Keratinocyte (primary cell): Measurements from ENCODE around the gene ZPR1. TPM values are rescaled to one million over a fixed set of nuclear protein-coding genes. Genes with fewer than 3 reads are reported as not detected.

Experiments used
- DNase-seq: peaks from one replicate; pipeline ENCODE4 v3.0.0-alpha.2; 2011; ENCODE audit warnings: low read depth, missing footprints, low spot score
- FAIRE-seq: peaks from 2 replicates; lab custom pipeline; 2011; peaks lifted over from hg19 to GRCh38; lab: Jason Lieb, UNC
- H2AFZ ChIP-seq: 2 replicates; pipeline ENCODE4 v1.6.0; 2012; ENCODE audit warnings: low read length, control low read depth, inconsistent platforms; ENCODE audit not compliant: control insufficient read depth
- H3K27ac ChIP-seq: 2 replicates; pipeline ENCODE4 v1.5.1; 2011; ENCODE audit warnings: low read length; ENCODE audit not compliant: control insufficient read depth, insufficient read depth
- H3K27me3 ChIP-seq: 3 replicates; pipeline ENCODE4 v1.6.0; 2011; ENCODE audit warnings: low read length; ENCODE audit not compliant: control insufficient read depth, insufficient read depth; ENCODE audit errors: extremely low read depth
- H3K36me3 ChIP-seq, 2 experiments: 2 replicates in 1 of 2; 3 replicates in 1 of 2; pipeline ENCODE4 v1.5.1; 2011; ENCODE audit warnings: low read length in 2 of 2, mild to moderate bottlenecking in 1 of 2; ENCODE audit not compliant: control insufficient read depth in 2 of 2, insufficient read depth in 2 of 2; ENCODE audit errors: extremely low read depth in 1 of 2
- H3K4me1 ChIP-seq: 3 replicates; pipeline ENCODE4 v1.5.1; 2011; ENCODE audit warnings: low read length; ENCODE audit not compliant: control insufficient read depth, insufficient read depth; ENCODE audit errors: extremely low read depth
- H3K4me2 ChIP-seq: 3 replicates; pipeline ENCODE4 v1.6.0; 2011; ENCODE audit warnings: low read depth, low read length; ENCODE audit not compliant: control insufficient read depth, insufficient read depth; ENCODE audit errors: extremely low read depth
- H3K4me3 ChIP-seq, 3 experiments: fragments of 200-600 bp in 1 of 3; sonication (generic) in 1 of 3; 2 replicates in 2 of 3; 3 replicates in 1 of 3; pipeline ENCODE4 v1.5.1; 2011 to 2016; ENCODE audit warnings: low read length in 3 of 3, mild to moderate bottlenecking in 3 of 3, control low read depth in 2 of 3, inconsistent platforms in 1 of 3, low read depth in 1 of 3, mixed read lengths in 1 of 3, mixed run types in 1 of 3, moderate library complexity in 1 of 3; ENCODE audit not compliant: control insufficient read depth in 2 of 3, insufficient read depth in 2 of 3; ENCODE audit errors: extremely low read depth in 1 of 3
- H3K79me2 ChIP-seq: 2 replicates; pipeline ENCODE4 v1.6.0; 2012; ENCODE audit warnings: low read length; ENCODE audit not compliant: control insufficient read depth, insufficient read depth
- H3K9ac ChIP-seq: 3 replicates; pipeline ENCODE4 v1.6.0; 2011; ENCODE audit warnings: low read length; ENCODE audit not compliant: control insufficient read depth, insufficient read depth; ENCODE audit errors: extremely low read depth
- H3K9me1 ChIP-seq: 3 replicates; pipeline ENCODE4 v1.6.0; 2011; ENCODE audit warnings: low read length; ENCODE audit not compliant: control insufficient read depth, insufficient read depth; ENCODE audit errors: extremely low read depth
- H3K9me3 ChIP-seq: 2 replicates; pipeline ENCODE4 v1.5.1; 2012; ENCODE audit warnings: low read depth, low read length; ENCODE audit not compliant: control insufficient read depth
- H4K20me1 ChIP-seq: 3 replicates; pipeline ENCODE4 v1.6.0; 2011; ENCODE audit warnings: low read length; ENCODE audit not compliant: control insufficient read depth, insufficient read depth; ENCODE audit errors: extremely low read depth
- EZH2 ChIP-seq: IDR thresholded peaks from one replicate; pipeline ENCODE4 v1.6.1; 2012; ENCODE audit warnings: inconsistent platforms, mild to moderate bottlenecking, low read length, moderate library complexity
- dilution Hi-C: fragments of 300-500 bp; cut with MboI; formaldehyde crosslinking; loops from one replicate; pipeline ENCODE4 v1.7.0; 2020; ENCODE audit warnings: low sequenced_read_pairs; ENCODE audit not compliant: extremely low pct_ligation_motif_present
- polyA plus RNA-seq, 5 experiments: library from polyadenylated mRNA; depleted of rRNA in 3 of 5; stranded (reverse) in 3 of 5; stranded (forward) in 1 of 5; unstranded in 1 of 5; fragments of >200 nt; gene quantifications; 1 replicate in 1 of 5; 2 replicates in 3 of 5; 3 replicates in 1 of 5; pipeline versions ENCODE4 v1.2.1 to v1.2.3, GENCODE V29; 2011 to 2012; ENCODE audit warnings: missing spikeins in 2 of 5, low read depth in 1 of 5, low replicate concordance in 1 of 5
- TF ChIP-seq, protein P1 (sequence below), 3 experiments: IDR thresholded peaks in 1 of 3; conservative IDR thresholded peaks in 1 of 3; optimal IDR thresholded peaks in 1 of 3; 2 replicates in 2 of 3; 3 replicates in 1 of 3; pipeline versions ENCODE3 to v1.5.1; 2011; ENCODE audit warnings: low read length in 3 of 3, mild to moderate bottlenecking in 3 of 3, moderate library complexity in 2 of 3, control low read depth in 1 of 3, inconsistent platforms in 1 of 3; ENCODE audit not compliant: insufficient read depth in 2 of 3; ENCODE audit errors: extremely low read depth in 1 of 3

ZPR1 gene
- polyA plus RNA-seq, 1 donor (not counting 4 experiments of a cell fraction or from before 2014, with no cell fraction given): 71.1 TPM

GRCh38 chr11:116812109-116812508 lies 24.3 kb upstream of the ZPR1 start:
- H3K36me3 ChIP-seq: no peaks in the 10 kb centered on the region
- H3K79me2 ChIP-seq: no peaks in the 10 kb centered on the region
- dilution Hi-C loops: no loop called here
- H3K4me2 ChIP-seq: no peak overlapping the region
- H3K9me3 ChIP-seq: no peaks in the 10 kb centered on the region
- FAIRE-seq (no peak), DNase-seq (no peak)
- no peak overlapping the region for H3K9ac ChIP-seq
- H4K20me1 ChIP-seq: no peaks in the 10 kb centered on the region
- TF ChIP-seq, protein P1, sequence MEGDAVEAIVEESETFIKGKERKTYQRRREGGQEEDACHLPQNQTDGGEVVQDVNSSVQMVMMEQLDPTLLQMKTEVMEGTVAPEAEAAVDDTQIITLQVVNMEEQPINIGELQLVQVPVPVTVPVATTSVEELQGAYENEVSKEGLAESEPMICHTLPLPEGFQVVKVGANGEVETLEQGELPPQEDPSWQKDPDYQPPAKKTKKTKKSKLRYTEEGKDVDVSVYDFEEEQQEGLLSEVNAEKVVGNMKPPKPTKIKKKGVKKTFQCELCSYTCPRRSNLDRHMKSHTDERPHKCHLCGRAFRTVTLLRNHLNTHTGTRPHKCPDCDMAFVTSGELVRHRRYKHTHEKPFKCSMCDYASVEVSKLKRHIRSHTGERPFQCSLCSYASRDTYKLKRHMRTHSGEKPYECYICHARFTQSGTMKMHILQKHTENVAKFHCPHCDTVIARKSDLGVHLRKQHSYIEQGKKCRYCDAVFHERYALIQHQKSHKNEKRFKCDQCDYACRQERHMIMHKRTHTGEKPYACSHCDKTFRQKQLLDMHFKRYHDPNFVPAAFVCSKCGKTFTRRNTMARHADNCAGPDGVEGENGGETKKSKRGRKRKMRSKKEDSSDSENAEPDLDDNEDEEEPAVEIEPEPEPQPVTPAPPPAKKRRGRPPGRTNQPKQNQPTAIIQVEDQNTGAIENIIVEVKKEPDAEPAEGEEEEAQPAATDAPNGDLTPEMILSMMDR (optimal IDR thresholded peaks at IDR 0.05 in 1 of 3, IDR thresholded peaks at IDR 0.05 in 1 of 3, conservative IDR thresholded peaks at IDR 0.05 in 1 of 3; ENCODE audit: extremely low read depth in 1 of 3, insufficient read depth in 2 of 3, low read length in 3 of 3): no peak
- no peak for TF ChIP-seq EZH2
- H3K4me3 ChIP-seq: no peak overlapping the region
- no peaks in the 10 kb centered on the region for H3K4me1 ChIP-seq
- no peak overlapping the region for H2AFZ ChIP-seq
- H3K9me1 ChIP-seq: no peaks in the 10 kb centered on the region
- no peaks in the 10 kb centered on the region for H3K27me3 ChIP-seq
- H3K27ac ChIP-seq: no peak overlapping the region

DNA sequence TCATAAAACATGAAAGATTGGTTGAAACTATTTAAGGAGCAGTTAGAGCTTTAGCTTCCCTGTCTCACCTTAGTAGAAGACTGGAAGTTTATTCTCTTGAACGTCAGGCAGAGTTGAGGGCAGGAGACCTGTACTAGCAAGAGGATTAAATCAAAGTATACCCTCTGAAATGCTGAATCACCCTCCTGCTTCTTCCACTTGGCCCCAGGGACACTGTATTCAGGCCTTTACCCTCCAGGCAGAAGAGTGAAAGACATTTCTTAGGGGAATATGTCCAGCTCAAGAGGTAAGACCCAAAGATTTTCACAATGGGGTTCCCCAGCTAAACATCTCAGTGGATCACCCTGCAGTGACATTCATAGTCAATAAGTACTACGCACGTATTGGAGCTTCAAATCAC lies 23.4 kb upstream of the ZPR1 start:
- H3K4me3 ChIP-seq: no peak overlapping the region
- no peak overlapping the region for H2AFZ ChIP-seq
- FAIRE-seq (no peak), DNase-seq (no peak)
- H3K9me3 ChIP-seq: no peaks in the 10 kb centered on the region
- H3K79me2 ChIP-seq: no peaks in the 10 kb centered on the region
- TF ChIP-seq, protein P1 (optimal IDR thresholded peaks at IDR 0.05 in 1 of 3, IDR thresholded peaks at IDR 0.05 in 1 of 3, conservative IDR thresholded peaks at IDR 0.05 in 1 of 3; ENCODE audit: extremely low read depth in 1 of 3, insufficient read depth in 2 of 3, low read length in 3 of 3): no peak
- no peak for TF ChIP-seq EZH2
- H3K4me1 ChIP-seq: no peaks in the 10 kb centered on the region
- no peak overlapping the region for H3K4me2 ChIP-seq
- no peak overlapping the region for H3K9ac ChIP-seq
- H3K36me3 ChIP-seq: no peaks in the 10 kb centered on the region
- H3K9me1 ChIP-seq: no peaks in the 10 kb centered on the region
- no peak overlapping the region for H3K27ac ChIP-seq
- H4K20me1 ChIP-seq: no peaks in the 10 kb centered on the region
- dilution Hi-C loops: no loop called here
- no peaks in the 10 kb centered on the region for H3K27me3 ChIP-seq
